CD4-positive, alpha-beta memory T cell (primary cell): Measurements from ENCODE around the gene IFITM10. TPM values are rescaled to one million over a fixed set of nuclear protein-coding genes. Genes with fewer than 3 reads are reported as not detected.

ENCODE experiments used
- CTCF ChIA-PET: fragments of 350-600 bp; sonication (Branson Sonifier 250); formaldehyde crosslinking; loops from one replicate; lab custom pipeline; 2021; ENCODE audit warnings: inconsistent platforms; ENCODE audit not compliant: partially characterized antibody; lab: Charles Lee
- POLR2A ChIA-PET: fragments of 350-600 bp; sonication (Branson Sonifier 250); formaldehyde crosslinking; loops from one replicate; lab custom pipeline; 2021; ENCODE audit not compliant: partially characterized antibody; lab: Charles Lee
- DNase-seq, 5 donors: peaks; one replicate each; pipeline versions ENCODE4 v3.0.0 to v3.0.0-alpha.2; 2020 to 2022; ENCODE audit warnings: mixed read lengths in 1 of 5
- H3K27ac ChIP-seq: one replicate; pipeline ENCODE4 v1.7.0; 2013; ENCODE audit warnings: low read depth, low read length
- H3K27me3 ChIP-seq: 2 replicates; pipeline ENCODE4 v1.7.0; 2013; ENCODE audit warnings: mild to moderate bottlenecking, low read length, moderate library complexity; ENCODE audit not compliant: insufficient read depth
- H3K36me3 ChIP-seq: 2 replicates; pipeline ENCODE4 v1.7.0; 2013; ENCODE audit warnings: mild to moderate bottlenecking, low read length, moderate library complexity; ENCODE audit not compliant: insufficient read depth
- H3K4me1 ChIP-seq: 2 replicates; pipeline ENCODE4 v1.7.0; 2013; ENCODE audit warnings: mild to moderate bottlenecking, low read length, moderate library complexity; ENCODE audit not compliant: insufficient read depth
- H3K4me3 ChIP-seq, 2 donors: one replicate each; pipeline ENCODE4 v1.7.0; 2013; ENCODE audit warnings: low read length in 2 of 2, mild to moderate bottlenecking in 1 of 2
- H3K9me3 ChIP-seq, 2 donors: one replicate each; pipeline ENCODE4 v1.7.0; 2013; ENCODE audit warnings: low read length in 2 of 2, control low read depth in 1 of 2; ENCODE audit not compliant: control insufficient read depth in 1 of 2
- H3K27ac Mint-ChIP-seq, 7 donors: one replicate each; pipeline ENCODE4 v1.8.0; 2020 to 2021; ENCODE audit warnings: mixed read lengths in 7 of 7, mild to moderate bottlenecking in 6 of 7, inconsistent platforms in 3 of 7, moderate library complexity in 3 of 7
- H3K27me3 Mint-ChIP-seq, 2 donors: one replicate each; pipeline ENCODE4 v1.8.0; 2020 to 2021; ENCODE audit warnings: mixed read lengths in 2 of 2
- H3K36me3 Mint-ChIP-seq, 2 donors: one replicate each; pipeline ENCODE4 v1.8.0; 2020 to 2021; ENCODE audit warnings: mixed read lengths in 2 of 2, inconsistent platforms in 1 of 2, mild to moderate bottlenecking in 1 of 2
- H3K4me1 Mint-ChIP-seq, 4 donors: one replicate each; pipeline ENCODE4 v1.8.0; 2020 to 2021; ENCODE audit warnings: mixed read lengths in 4 of 4, mild to moderate bottlenecking in 1 of 4
- H3K4me3 Mint-ChIP-seq, 8 donors: one replicate each; pipeline ENCODE4 v1.8.0; 2020 to 2021; ENCODE audit warnings: mixed read lengths in 8 of 8, mild to moderate bottlenecking in 7 of 8, moderate library complexity in 6 of 8, inconsistent platforms in 3 of 8
- H3K9me3 Mint-ChIP-seq, 8 donors: one replicate each; pipeline ENCODE4 v1.8.0; 2020 to 2021; ENCODE audit warnings: mixed read lengths in 8 of 8, mild to moderate bottlenecking in 5 of 8, inconsistent platforms in 3 of 8, moderate library complexity in 1 of 8
- intact Hi-C: fragments of 100-400 bp; cut with micrococcal nuclease; formaldehyde crosslinking; loops from one replicate; pipeline ENCODE4 v1.15.1; 2023
- polyA plus RNA-seq, 2 donors: library from polyadenylated mRNA; unstranded; fragments of 300-500 nt; fragmentation: Illumina TruSeq; gene quantifications; one replicate each; pipeline ENCODE4 v1.2.3, GENCODE V29; 2021
- total RNA-seq, 2 experiments: library from RNA; stranded (reverse); gene quantifications; one replicate each; pipeline ENCODE4 v1.2.3, GENCODE V29; 2021

The IFITM10 gene
- total and polyA plus RNA-seq, 4 experiments from 2014 or later: 1.6 to 1.8 TPM; not detected in 2

- Histone ChIP-seq H3K4me1 (peaks cover 45% of the 10 kb centered on the region), H3K36me3 (peaks cover 10% of the 10 kb centered on the region), H3K27me3 (no peaks in the 10 kb centered on the region), H3K27ac (no peak overlapping the region), H3K4me3 (no peak overlapping the region), H3K9me3 (no peaks in the 10 kb centered on the region)
- H3K4me3 Mint-ChIP-seq: no peak overlapping the region
- ChIA-PET POLR2A (no interaction called here), CTCF (no interaction called here)
- no peak for DNase-seq
- intact Hi-C loops: no loop called here
- H3K9me3 Mint-ChIP-seq: peaks cover 0 to 2% (median 0%) of the 10 kb centered on the region in 8 donors
- no peak overlapping the region for H3K27ac Mint-ChIP-seq
- peaks cover 11 to 12% of the 10 kb centered on the region in 2 donors for H3K27me3 Mint-ChIP-seq
- peaks cover 23 to 56% (median 37%) of the 10 kb centered on the region in 4 donors for H3K4me1 Mint-ChIP-seq
- peaks cover 10 to 22% of the 10 kb centered on the region in 2 donors for H3K36me3 Mint-ChIP-seq
These were observed 3.0 kb upstream of the IFITM10 start for GRCh38 chr11:1753229-1753928.

DNA sequence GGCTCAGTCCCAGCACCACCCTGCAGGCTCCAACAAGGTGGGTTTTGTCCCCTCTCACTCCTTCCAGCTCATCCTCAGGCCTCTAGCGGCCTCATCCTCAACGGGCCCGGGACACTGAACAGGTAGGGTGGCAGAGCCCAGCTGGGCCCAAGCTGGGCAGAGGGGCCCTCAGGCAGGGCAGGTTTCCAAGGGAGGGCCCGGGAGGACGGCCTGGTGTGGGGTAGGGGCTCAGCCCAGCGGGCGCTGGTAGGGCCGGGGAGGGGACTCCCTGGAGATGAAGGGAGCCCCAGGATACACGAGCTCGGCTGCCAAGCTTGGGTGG lies 2.5 kb upstream of the IFITM10 start:
- Histone ChIP-seq H3K4me3 (no peak overlapping the region), H3K27me3 (no peaks in the 10 kb centered on the region), H3K27ac (no peak overlapping the region), H3K36me3 (peaks cover 10% of the 10 kb centered on the region), H3K9me3 (no peaks in the 10 kb centered on the region), H3K4me1 (peaks cover 40% of the 10 kb centered on the region)
- Mint-ChIP-seq H3K4me3 (no peak overlapping the region), H3K27me3 (peaks cover 11 to 12% of the 10 kb centered on the region in 2 donors), H3K4me1 (peaks cover 22 to 53% (median 34%) of the 10 kb centered on the region in 4 donors), H3K9me3 (peaks cover 0 to 2% (median 0%) of the 10 kb centered on the region in 8 donors), H3K36me3 (peaks cover 10 to 22% of the 10 kb centered on the region in 2 donors), H3K27ac (no peak overlapping the region)
- ChIA-PET CTCF (no interaction called here), POLR2A (no interaction called here)
- DNase-seq: no peak
- intact Hi-C loops: no loop called here

DNA sequence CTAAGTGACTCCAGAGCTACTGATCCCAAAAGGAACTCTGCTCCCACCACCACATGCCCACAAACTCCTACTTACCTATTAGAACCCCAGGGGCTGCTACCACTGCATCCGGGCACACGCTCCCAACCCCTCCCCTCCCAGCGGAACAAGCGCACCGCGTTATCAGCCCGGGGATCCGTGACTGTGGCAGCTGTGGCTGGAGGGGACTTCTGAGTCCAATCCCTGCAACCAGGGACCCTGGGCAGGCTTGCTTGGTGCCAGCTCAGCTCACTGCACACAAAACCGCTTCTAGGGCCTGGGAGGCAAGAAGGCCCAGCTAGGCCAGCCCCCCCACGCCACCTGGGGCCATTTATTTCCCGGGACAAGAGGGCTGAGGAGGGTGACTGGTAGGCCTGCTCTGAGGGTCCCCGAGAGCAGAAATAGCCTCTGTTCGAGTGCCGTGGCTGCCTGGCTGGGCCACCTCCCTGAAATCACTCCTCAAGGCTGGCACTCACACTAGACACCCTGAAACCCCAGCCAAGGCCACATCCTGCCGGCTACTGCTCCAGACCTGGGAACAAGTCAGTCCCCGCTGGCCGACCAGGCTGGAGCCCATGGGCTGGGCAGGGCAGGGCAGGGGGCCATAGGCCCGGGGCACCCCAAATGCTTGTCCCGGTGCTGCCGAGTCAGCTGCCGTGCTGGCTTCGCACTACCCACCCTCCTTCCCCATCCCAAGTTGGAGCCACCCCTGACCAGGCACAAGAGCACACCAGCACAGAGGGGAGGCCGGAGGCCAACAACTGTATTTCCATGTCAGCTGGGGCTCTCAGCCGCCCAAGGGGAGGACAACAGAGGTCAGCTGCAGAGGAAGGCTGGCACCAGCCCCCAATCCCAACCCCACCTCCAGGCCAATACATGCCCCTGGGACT lies 1.9 kb upstream of the IFITM10 start:
- H3K4me1 ChIP-seq: peaks cover 33% of the 10 kb centered on the region
- H3K27ac ChIP-seq: no peak overlapping the region
- Mint-ChIP-seq H3K9me3 (peaks cover 0 to 2% (median 0%) of the 10 kb centered on the region in 8 donors), H3K4me3 (no peak overlapping the region), H3K36me3 (peaks cover 10 to 19% of the 10 kb centered on the region in 2 donors), H3K4me1 (peaks cover 16 to 47% (median 28%) of the 10 kb centered on the region in 4 donors), H3K27ac (no peak overlapping the region), H3K27me3 (peaks cover 11 to 12% of the 10 kb centered on the region in 2 donors)
- ChIA-PET POLR2A (no interaction called here), CTCF (no interaction called here)
- intact Hi-C loops: no loop called here
- H3K4me3 ChIP-seq: no peak overlapping the region
- peaks cover 10% of the 10 kb centered on the region for H3K36me3 ChIP-seq
- no peaks in the 10 kb centered on the region for H3K27me3 ChIP-seq
- H3K9me3 ChIP-seq: no peaks in the 10 kb centered on the region
- no peak for DNase-seq

DNA sequence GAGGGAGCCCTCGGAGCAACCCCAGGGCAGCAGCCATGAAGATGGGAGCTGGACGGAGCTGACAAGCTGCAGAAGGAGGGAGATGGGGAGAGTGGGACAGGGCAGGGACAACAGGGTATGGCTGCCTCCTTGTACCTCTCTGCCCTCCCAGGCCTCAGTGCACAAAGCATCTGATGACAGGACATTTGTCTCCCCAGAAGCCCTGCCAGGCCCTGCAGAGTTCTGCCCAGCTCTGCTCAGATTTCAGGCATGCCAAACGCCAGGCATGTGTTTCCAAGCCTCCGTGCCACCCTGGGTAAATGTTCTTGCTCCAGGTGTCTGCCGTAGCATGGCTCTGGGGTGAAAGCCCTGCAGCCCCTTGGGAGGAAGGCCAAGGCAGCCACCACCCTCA lies 1.1 kb upstream of the IFITM10 start:
- ChIA-PET CTCF (no interaction called here), POLR2A (no interaction called here)
- H3K4me3 ChIP-seq: no peak overlapping the region
- Mint-ChIP-seq H3K27me3 (peaks cover 11 to 12% of the 10 kb centered on the region in 2 donors), H3K9me3 (peaks cover 0 to 2% (median 0%) of the 10 kb centered on the region in 8 donors), H3K27ac (no peak overlapping the region), H3K4me3 (no peak overlapping the region), H3K36me3 (peaks cover 10 to 19% of the 10 kb centered on the region in 2 donors), H3K4me1 (peaks cover 14 to 39% (median 24%) of the 10 kb centered on the region in 4 donors)
- H3K27me3 ChIP-seq: no peaks in the 10 kb centered on the region
- peaks cover 10% of the 10 kb centered on the region for H3K36me3 ChIP-seq
- no peak for DNase-seq
- intact Hi-C loops: no loop called here
- H3K9me3 ChIP-seq: no peaks in the 10 kb centered on the region
- peaks cover 26% of the 10 kb centered on the region for H3K4me1 ChIP-seq
- no peak overlapping the region for H3K27ac ChIP-seq

- Mint-ChIP-seq H3K27ac (no peak overlapping the region), H3K4me1 (peaks cover 12 to 34% (median 24%) of the 10 kb centered on the region in 4 donors), H3K27me3 (peaks cover 11 to 12% of the 10 kb centered on the region in 2 donors), H3K9me3 (peaks cover 0 to 2% (median 0%) of the 10 kb centered on the region in 8 donors), H3K4me3 (no peak overlapping the region), H3K36me3 (peaks cover 10 to 19% of the 10 kb centered on the region in 2 donors)
- no peak overlapping the region for H3K4me3 ChIP-seq
- H3K27ac ChIP-seq: no peak overlapping the region
- H3K27me3 ChIP-seq: no peaks in the 10 kb centered on the region
- intact Hi-C loops: no loop called here
- DNase-seq: no peak
- peaks cover 10% of the 10 kb centered on the region for H3K36me3 ChIP-seq
- H3K9me3 ChIP-seq: no peaks in the 10 kb centered on the region
- peaks cover 21% of the 10 kb centered on the region for H3K4me1 ChIP-seq
- CTCF ChIA-PET: no interaction called here
- POLR2A ChIA-PET: no interaction called here
These were observed 590 bp upstream of the IFITM10 start for GRCh38 chr11:1750840-1751530.

GRCh38 chr11:1749395-1750351 lies 722 bp downstream of the IFITM10 start:
- H3K4me3 ChIP-seq: no peak overlapping the region
- Mint-ChIP-seq H3K4me3 (peak overlapping the region in 7 of 8 donors; percentile 13 to 74 (median 26)), H3K9me3 (peaks cover 0 to 4% (median 0%) of the 10 kb centered on the region in 8 donors), H3K27me3 (peaks cover 11 to 12% of the 10 kb centered on the region in 2 donors), H3K27ac (peak overlapping the region in 1 of 7 donors; percentile 42), H3K4me1 (peaks cover 4 to 30% (median 21%) of the 10 kb centered on the region in 4 donors), H3K36me3 (peaks cover 5 to 10% of the 10 kb centered on the region in 2 donors)
- H3K4me1 ChIP-seq: peaks cover 10% of the 10 kb centered on the region
- ChIA-PET POLR2A (interaction anchor here (0.8 kb wide), 1 partner anchor 14 kb away, joined by 4 read pairs; the partner anchor contains the start of gene CTSD), CTCF (no interaction called here)
- DNase-seq: no peak
- peaks cover 10% of the 10 kb centered on the region for H3K36me3 ChIP-seq
- intact Hi-C loops: no loop called here
- no peaks in the 10 kb centered on the region for H3K9me3 ChIP-seq
- no peak overlapping the region for H3K27ac ChIP-seq
- no peaks in the 10 kb centered on the region for H3K27me3 ChIP-seq
